ENCODE measurements around the gene OPRM1. TPM values are rescaled to one million over a fixed set of nuclear protein-coding genes. Genes with fewer than 3 reads are reported as not detected.

Gene OPRM1
- total RNA-seq, 1 experiment from 2014 or later, result not detected

DNA sequence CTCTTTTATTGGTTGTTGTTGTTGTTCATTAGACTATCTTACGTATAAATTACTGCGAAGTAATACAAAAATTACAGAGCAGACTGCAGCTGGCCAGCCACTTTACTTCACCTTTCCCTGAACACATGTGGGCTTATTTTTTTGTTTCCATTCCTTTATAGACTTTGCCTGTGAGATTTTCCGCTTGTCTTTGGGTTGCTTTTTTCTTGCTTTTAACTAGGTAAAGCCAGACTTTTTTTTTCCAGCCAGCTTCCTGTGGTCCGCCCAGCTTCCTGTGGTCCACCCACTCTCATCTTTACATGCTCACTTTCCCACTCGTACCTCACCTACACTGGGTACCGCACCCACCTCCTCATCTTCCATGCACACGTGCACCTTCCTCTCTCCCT lies 238.6 kb downstream of the OPRM1 start:
- H3K36me3 ChIP-seq (ENCODE audit: control insufficient read depth in 1 of 2, insufficient read depth in 2 of 2, low read length in 2 of 2), result no peaks in the 10 kb centered on the region
- H2AFZ ChIP-seq (ENCODE audit: low read depth, low read length, poor library complexity, severe bottlenecking), result peak overlapping the region; percentile 12
- H3K27me3 ChIP-seq (ENCODE audit: insufficient read depth, low read length), result no peaks in the 10 kb centered on the region
- H3K27ac ChIP-seq (ENCODE audit: low read depth, low read length), result no peak overlapping the region
- peak overlapping the region; percentile 36 for H3K4me2 ChIP-seq (ENCODE audit: low read length)
- no peaks in the 10 kb centered on the region for H3K9me2 ChIP-seq (ENCODE audit: insufficient read depth)
- intact Hi-C loops (cut with micrococcal nuclease), result loop anchor here (1.0 kb wide), 1 partner anchor 121 kb away; no protein-coding TSS in a partner anchor
- TF ChIP-seq, protein P1, sequence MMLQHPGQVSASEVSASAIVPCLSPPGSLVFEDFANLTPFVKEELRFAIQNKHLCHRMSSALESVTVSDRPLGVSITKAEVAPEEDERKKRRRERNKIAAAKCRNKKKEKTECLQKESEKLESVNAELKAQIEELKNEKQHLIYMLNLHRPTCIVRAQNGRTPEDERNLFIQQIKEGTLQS (IDR thresholded peaks at IDR 0.05), result no peak
- TF ChIP-seq CEBPB (IDR thresholded peaks at IDR 0.05; ENCODE audit: low read depth) (no peak), ELF1 (IDR thresholded peaks at IDR 0.05; ENCODE audit: borderline replicate concordance, low read depth) (no peak)
- H3K4me3 ChIP-seq (replicated peaks in 1 of 2; ENCODE audit: low read depth in 1 of 2, low read length in 2 of 2), result peak overlapping the region in 1 of 2 experiments; percentile 7; a peak in 1 of 4 replicates
- ChIA-PET RAD21 (ENCODE audit: low non-redundant PET in 1 of 2, low total read pairs in 2 of 2, uncharacterized antibody in 2 of 2, unreplicated experiment in 2 of 2) (interaction anchor here in 1 of 2 experiments (1.0 to 1.4 kb wide), 2 partner anchors 123 to 124 kb away, joined by 4 read pairs; no protein-coding TSS in a partner anchor), POLR2A (no interaction called here), CTCF (interaction anchor here (0.6 to 2.0 kb wide), 12 partner anchors 10 to 1048 kb away, joined by 3 to 22 read pairs (median 4); no protein-coding TSS in a partner anchor)
- no peaks in the 10 kb centered on the region for H3K9me3 ChIP-seq (ENCODE audit: control insufficient read depth in 1 of 2, insufficient read depth in 1 of 2, low read depth in 1 of 2, low read length in 2 of 2)
- H3K4me1 ChIP-seq (ENCODE audit: control insufficient read depth in 1 of 2, insufficient read depth in 2 of 2, low read length in 2 of 2), result no peaks in the 10 kb centered on the region; a peak in 1 of 4 replicates
- H3K9ac ChIP-seq (ENCODE audit: low read length), result no peak overlapping the region
- H4K20me1 ChIP-seq (ENCODE audit: insufficient read depth), result no peaks in the 10 kb centered on the region
- DNase-seq (ENCODE audit: low read depth, low spot score), result no peak
- no TSS peak for BruUV-seq (replicated peaks)
- ATAC-seq, result peak; percentile 62
- H3K79me2 ChIP-seq (ENCODE audit: insufficient read depth, low read length), result no peaks in the 10 kb centered on the region

DNA sequence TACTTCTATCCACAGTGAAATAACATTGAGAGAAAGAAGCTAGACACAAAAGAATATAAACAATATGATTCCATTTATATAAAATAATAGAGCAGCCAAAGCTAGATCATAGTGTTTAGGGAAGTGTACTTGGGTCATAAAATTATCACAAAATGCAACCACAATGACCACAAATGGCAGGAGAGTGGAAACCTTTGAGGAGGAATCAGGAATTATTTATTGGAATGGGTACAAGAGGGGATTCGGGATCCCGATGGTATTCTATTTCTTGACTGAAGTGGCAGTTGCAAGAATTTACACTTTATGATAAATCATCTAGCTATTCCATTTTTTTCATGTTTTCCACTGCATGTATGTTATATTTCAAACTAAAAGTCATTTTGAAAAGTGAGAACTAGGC lies 241.5 kb downstream of the OPRM1 start:
- H3K4me3 ChIP-seq (replicated peaks in 1 of 2; ENCODE audit: low read depth in 1 of 2, low read length in 2 of 2), result no peak overlapping the region
- intact Hi-C loops (cut with micrococcal nuclease), result no loop called here
- no peak for DNase-seq (ENCODE audit: low read depth, low spot score)
- TF ChIP-seq POLR2A (IDR thresholded peaks at IDR 0.05; ENCODE audit: borderline replicate concordance, extremely low read depth, insufficient read depth, insufficient read length), result no peak
- TF ChIP-seq CBX3 (IDR thresholded peaks at IDR 0.05; ENCODE audit: low read depth), result no peak
- TF ChIP-seq ZNF274 (IDR thresholded peaks at IDR 0.05; ENCODE audit: low read depth, low read length), result no peak
- no peak for TF ChIP-seq EGR1 (IDR thresholded peaks at IDR 0.05; ENCODE audit: low read depth)
- no peak for TF ChIP-seq RAD21 (IDR thresholded peaks at IDR 0.05; ENCODE audit: low read depth)
- TF ChIP-seq, protein P2, sequence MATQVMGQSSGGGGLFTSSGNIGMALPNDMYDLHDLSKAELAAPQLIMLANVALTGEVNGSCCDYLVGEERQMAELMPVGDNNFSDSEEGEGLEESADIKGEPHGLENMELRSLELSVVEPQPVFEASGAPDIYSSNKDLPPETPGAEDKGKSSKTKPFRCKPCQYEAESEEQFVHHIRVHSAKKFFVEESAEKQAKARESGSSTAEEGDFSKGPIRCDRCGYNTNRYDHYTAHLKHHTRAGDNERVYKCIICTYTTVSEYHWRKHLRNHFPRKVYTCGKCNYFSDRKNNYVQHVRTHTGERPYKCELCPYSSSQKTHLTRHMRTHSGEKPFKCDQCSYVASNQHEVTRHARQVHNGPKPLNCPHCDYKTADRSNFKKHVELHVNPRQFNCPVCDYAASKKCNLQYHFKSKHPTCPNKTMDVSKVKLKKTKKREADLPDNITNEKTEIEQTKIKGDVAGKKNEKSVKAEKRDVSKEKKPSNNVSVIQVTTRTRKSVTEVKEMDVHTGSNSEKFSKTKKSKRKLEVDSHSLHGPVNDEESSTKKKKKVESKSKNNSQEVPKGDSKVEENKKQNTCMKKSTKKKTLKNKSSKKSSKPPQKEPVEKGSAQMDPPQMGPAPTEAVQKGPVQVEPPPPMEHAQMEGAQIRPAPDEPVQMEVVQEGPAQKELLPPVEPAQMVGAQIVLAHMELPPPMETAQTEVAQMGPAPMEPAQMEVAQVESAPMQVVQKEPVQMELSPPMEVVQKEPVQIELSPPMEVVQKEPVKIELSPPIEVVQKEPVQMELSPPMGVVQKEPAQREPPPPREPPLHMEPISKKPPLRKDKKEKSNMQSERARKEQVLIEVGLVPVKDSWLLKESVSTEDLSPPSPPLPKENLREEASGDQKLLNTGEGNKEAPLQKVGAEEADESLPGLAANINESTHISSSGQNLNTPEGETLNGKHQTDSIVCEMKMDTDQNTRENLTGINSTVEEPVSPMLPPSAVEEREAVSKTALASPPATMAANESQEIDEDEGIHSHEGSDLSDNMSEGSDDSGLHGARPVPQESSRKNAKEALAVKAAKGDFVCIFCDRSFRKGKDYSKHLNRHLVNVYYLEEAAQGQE (IDR thresholded peaks at IDR 0.05; ENCODE audit: low read depth), result no peak
- no peak for TF ChIP-seq EZH2 (IDR thresholded peaks at IDR 0.05)
- TF ChIP-seq, protein P3, sequence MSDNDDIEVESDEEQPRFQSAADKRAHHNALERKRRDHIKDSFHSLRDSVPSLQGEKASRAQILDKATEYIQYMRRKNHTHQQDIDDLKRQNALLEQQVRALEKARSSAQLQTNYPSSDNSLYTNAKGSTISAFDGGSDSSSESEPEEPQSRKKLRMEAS (IDR thresholded peaks at IDR 0.05), result no peak
- no peak for TF ChIP-seq SP1 (IDR thresholded peaks at IDR 0.05; ENCODE audit: low read depth)
- no peaks in the 10 kb centered on the region for H3K79me2 ChIP-seq (ENCODE audit: insufficient read depth, low read length)
- H4K20me1 ChIP-seq (ENCODE audit: insufficient read depth), result no peaks in the 10 kb centered on the region
- H2AFZ ChIP-seq (ENCODE audit: low read depth, low read length, poor library complexity, severe bottlenecking), result no peak overlapping the region
- POLR2A ChIA-PET, result no interaction called here
- no peaks in the 10 kb centered on the region; a peak in 1 of 4 replicates for H3K4me1 ChIP-seq (ENCODE audit: control insufficient read depth in 1 of 2, insufficient read depth in 2 of 2, low read length in 2 of 2)
- RAD21 ChIA-PET (ENCODE audit: low non-redundant PET in 1 of 2, low total read pairs in 2 of 2, uncharacterized antibody in 2 of 2, unreplicated experiment in 2 of 2), result no interaction called here
- no peak overlapping the region for H3K27ac ChIP-seq (ENCODE audit: low read depth, low read length)
- no peaks in the 10 kb centered on the region for H3K9me2 ChIP-seq (ENCODE audit: insufficient read depth)
- no peak for ATAC-seq
- H3K9ac ChIP-seq (ENCODE audit: low read length), result no peak overlapping the region
- H3K27me3 ChIP-seq (ENCODE audit: insufficient read depth, low read length), result no peaks in the 10 kb centered on the region
- no peaks in the 10 kb centered on the region for H3K36me3 ChIP-seq (ENCODE audit: control insufficient read depth in 1 of 2, insufficient read depth in 2 of 2, low read length in 2 of 2)
- CTCF ChIA-PET, result no interaction called here
- BruUV-seq (replicated peaks), result no TSS peak
- no peaks in the 10 kb centered on the region for H3K9me3 ChIP-seq (ENCODE audit: control insufficient read depth in 1 of 2, insufficient read depth in 1 of 2, low read depth in 1 of 2, low read length in 2 of 2)
- no peak overlapping the region for H3K4me2 ChIP-seq (ENCODE audit: low read length)
